LoVo (cell line): Measurements from ENCODE around the gene LIN9.

Source experiments
- DNase-seq: peaks from one replicate; pipeline ENCODE4 v3.0.0-alpha.2; 2016; ENCODE audit warnings: low spot score

Gene LIN9

GRCh38 chr1:226318471-226318870 lies 9.5 kb upstream of the LIN9 start:
- DNase-seq = no peak

- DNase-seq = no peak
Observed at GRCh38 chr1:226314055-226314454, 5.1 kb upstream of the LIN9 start.

- no peak for DNase-seq
Observed at GRCh38 chr1:226312065-226312464, 3.1 kb upstream of the LIN9 start.

- DNase-seq = no peak
Observed at GRCh38 chr1:226311376-226311775, 2.4 kb upstream of the LIN9 start.

- DNase-seq = peak; percentile 61
Observed at GRCh38 chr1:226310637-226311195, 1.8 kb upstream of the LIN9 start.

- no peak for DNase-seq
Observed at GRCh38 chr1:226310245-226310540, 1.2 kb upstream of the LIN9 start.

- DNase-seq = no peak
Observed at GRCh38 chr1:226309398-226310244, 657 bp upstream of the LIN9 start.

GRCh38 chr1:226308166-226308722 lies 720 bp downstream of the LIN9 start:
- DNase-seq = no peak

- no peak for DNase-seq
Observed at GRCh38 chr1:226306425-226306824, 2.5 kb downstream of the LIN9 start.

GRCh38 chr1:226305184-226305583 lies 3.8 kb downstream of the LIN9 start:
- no peak for DNase-seq

GRCh38 chr1:226304291-226304955 lies 4.5 kb downstream of the LIN9 start:
- no peak for DNase-seq

- DNase-seq = no peak
Observed at GRCh38 chr1:226302731-226303130, 6.2 kb downstream of the LIN9 start.

GRCh38 chr1:226296911-226297310 lies 12.1 kb downstream of the LIN9 start:
- no peak for DNase-seq

GRCh38 chr1:226293553-226293920 lies 15.4 kb downstream of the LIN9 start:
- DNase-seq = no peak

- no peak for DNase-seq
Observed at GRCh38 chr1:226292874-226293552, 16.0 kb downstream of the LIN9 start.

GRCh38 chr1:226287587-226287986 lies 21.4 kb downstream of the LIN9 start:
- no peak for DNase-seq

- no peak for DNase-seq
Observed at GRCh38 chr1:226281058-226281457, 27.9 kb downstream of the LIN9 start.

GRCh38 chr1:226279498-226279897 lies 29.5 kb downstream of the LIN9 start:
- no peak for DNase-seq

GRCh38 chr1:226277897-226278296 lies 31.1 kb downstream of the LIN9 start:
- no peak for DNase-seq

GRCh38 chr1:226276987-226277386 lies 32.0 kb downstream of the LIN9 start:
- DNase-seq = no peak

GRCh38 chr1:226276077-226276682 lies 32.8 kb downstream of the LIN9 start:
- DNase-seq = no peak

GRCh38 chr1:226274138-226274537 lies 34.8 kb downstream of the LIN9 start:
- DNase-seq = no peak
